Fibroblast of upper back skin (primary cell): ENCODE results near the gene CAPN12.
A peak's percentile ranks its signal among the peaks of the same experiment; 100 is the strongest.
"Not testable (repeated sequence)": the region's sequence is repeated elsewhere in the genome, so short reads cannot be mapped to it uniquely, and the experiment has no call there.

Source experiments
- DNase-seq: peaks from one replicate; pipeline ENCODE4 v3.0.0-alpha.2; 2013

CAPN12 gene

DNA sequence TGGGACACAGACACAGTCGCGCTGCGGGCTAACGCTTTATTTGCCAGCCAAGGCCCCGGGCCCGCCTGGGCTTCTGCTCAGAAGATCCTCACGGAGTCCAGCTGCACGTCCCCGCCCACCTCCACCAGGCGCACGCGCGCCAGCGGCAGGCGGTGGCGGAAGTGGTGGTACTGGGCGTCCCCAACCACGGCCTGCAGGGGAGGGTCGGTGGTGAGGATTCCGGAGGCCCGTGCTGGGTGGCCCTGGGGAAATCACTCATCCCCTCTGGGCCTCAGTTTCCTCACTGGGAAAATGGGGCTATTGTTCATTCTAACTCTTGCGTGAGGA, 26.6 kb upstream of the CAPN12 start:
- not testable (repeated sequence) for DNase-seq

DNA sequence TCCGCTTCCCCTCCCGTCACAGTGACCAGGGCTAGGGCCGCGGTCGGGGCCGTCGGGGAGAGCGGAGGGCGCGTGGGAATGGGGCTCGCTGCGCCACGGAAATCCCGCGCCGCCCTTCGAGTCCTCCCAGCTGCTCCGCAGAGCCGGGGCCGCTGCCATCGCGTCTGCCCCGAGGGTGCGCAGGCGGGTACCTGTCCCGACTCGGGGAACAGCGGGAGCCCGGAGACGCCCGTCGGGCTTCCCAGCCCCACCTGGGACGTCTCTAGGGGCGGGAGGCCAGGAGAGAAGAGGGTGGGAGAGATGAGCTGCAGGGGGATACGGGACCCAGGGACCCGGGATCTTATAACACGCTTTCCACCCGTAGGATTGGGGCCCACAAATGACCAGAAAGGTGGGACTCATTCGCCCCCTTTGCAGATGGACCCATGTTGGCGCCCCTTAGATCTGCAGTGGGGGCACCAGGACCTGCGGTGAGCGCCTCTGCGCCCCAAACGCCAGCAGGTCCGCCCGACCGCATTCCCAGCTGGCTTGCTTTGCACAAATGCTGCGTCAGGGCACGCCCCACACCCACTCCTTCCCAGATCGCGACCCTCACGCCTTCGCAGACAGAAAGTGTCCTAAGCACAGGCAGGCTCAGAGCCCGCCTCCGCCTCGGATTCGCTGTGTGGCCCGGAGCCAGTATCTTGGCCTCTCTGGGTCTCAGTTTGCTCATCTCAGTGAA, 26.1 kb upstream of the CAPN12 start:
- DNase-seq, result not testable (repeated sequence)

DNA sequence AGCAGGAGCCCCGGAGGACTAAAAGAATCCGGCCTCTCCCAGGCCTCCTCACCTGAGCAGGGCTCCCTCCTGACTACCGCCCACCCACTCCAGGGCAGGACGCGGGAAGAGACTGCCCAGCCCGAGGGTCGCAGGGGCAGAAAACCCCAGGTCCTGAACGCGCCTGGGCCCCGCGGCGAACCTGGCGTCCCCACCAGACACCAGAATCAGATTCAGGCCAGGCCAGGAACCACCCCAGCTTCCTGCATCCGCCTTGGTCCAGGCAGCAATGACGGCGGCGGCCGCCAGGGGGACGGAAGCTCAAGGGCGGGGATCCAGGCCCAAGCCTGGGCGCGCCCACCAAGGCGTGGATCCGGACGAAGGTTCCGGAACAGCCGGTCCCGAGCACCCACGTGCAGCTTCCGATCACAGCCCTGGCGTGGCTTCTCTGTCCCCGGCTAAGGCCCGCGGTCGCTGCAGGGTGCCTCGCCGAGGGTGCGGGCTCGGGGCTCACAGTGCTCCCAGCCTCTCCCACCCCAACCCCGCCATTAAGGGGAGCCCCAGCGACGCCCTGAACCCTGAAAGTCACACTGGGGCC, 25.4 kb upstream of the CAPN12 start:
- peak; percentile 61 for DNase-seq

DNA sequence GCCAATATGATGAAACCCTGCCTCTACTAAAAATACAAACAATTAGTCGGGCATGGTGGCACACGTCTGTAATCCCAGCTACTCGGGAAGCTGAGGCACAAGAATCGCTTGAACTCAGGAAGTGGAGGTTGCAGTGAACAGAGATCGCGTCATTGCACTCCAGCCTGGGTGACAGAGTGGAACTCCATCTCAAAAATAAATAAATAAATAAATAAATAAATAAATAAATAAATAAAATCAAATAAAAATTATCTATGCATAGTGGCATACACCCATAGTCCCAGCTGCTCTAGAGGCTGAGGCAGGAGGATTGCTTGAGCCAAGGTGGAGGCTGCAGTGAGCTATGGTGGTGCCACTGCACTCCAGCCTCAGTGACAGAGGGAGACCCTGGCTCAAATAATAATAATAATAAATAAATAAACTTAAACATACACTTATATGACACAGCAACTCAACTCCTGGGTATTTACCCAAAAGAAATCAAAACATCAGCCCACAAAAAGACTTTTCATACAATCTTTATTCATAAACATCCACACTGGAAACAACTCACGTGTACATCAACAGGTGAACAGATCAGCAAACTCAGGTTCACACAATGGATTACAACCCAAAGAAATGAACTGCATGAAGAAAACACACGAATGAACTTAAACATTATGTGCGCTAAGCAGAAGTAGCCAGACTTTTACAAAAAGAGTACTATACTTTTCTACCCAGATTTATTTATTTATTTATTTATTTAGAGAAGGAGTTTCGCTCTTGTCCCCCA, 22.2 kb upstream of the CAPN12 start:
- no peak for DNase-seq

DNA sequence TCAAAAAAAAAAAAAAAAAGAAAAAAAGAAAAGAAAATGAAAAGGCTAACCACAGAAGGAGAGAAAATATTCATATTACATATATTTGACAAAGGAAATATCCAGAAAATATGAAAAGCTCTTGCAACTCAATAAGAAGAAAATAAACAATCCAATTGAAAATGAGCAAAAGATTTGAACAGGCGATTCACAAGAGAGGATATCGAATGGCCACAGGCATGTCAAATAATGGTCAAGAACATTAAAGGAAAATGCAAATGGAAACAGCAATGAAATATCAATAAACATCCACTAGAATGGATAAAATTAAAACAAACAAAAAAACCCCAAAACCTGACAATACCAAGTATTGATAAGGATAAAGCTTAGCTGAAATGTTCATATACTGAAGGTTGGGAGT, 20.9 kb upstream of the CAPN12 start:
- DNase-seq, result no peak

DNA sequence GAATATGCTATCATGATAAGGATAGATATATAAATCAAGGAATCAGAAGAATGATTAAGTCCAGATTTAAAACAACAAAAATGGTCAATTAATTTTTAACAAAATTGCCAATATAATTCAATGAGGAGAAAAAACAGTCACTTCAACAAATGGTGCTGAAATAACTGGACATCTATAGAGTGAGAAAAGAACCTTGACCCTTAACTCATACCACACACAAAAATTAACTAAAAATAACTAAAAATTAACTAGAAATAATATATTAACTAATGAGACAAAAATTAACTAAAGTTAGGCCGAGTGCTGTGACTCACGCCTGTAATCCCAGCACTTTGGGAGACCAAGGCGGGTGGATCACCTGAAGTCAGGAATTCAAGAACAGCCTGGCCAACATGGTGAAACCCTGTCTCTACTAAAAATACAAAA, 19.5 kb upstream of the CAPN12 start:
- DNase-seq, result no peak

DNA sequence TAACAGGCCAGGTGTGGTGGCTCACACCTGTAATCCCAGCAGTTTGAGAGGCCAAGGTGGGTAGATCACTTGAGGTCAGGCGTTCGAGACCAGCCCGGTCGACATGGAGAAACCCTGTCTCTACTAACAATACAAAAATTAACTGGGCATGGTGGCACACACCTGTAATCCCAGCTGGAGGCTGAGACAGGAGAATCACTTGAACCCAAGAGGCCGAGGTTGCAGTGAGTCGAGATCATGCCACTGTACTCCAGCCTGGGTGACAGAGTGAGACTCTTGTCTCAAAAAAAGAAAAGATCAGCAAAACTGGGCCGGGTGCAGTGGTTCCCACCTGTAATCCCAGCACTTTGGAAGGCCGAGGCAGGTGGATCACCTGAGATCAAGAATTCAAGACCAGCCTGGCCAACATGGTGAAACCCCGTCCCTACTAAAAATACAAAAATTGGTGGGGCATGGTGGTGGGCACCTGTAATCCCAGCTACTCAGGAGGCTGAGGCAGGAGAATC, 17.7 kb upstream of the CAPN12 start:
- DNase-seq, result not testable (repeated sequence)

DNA sequence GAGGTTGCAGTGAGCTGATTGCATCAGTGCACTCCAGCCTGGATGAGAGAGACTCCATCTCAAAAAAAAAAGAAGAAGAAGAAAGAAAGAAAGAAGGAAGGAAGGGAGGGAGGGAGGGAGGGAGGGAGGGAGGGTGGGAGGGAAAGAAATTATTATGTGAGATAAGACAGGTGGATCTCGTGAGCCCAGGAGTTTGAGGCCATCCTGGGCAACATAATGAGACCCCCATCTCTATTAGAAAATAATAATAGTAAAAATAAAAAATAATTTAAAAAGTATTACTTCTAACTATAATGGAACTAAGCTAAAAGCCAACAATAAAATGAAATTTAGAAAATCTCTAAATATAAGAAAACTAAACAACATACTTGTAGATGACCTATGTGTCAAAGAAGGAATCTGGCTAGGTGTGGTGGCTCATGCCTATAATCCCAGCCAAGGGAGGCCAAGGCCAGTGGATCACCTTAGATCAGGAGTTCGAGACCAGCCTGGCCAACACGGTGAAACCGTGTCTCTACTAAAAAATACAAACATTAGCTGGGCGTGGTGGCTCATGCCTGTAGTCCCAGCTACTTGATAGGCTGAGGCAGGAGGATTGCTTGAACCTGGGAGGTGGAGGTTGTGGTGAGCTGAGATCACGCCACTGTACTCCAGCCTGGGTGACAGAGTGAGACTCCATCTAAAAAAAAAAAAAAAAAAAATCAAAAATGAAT, 16.7 kb upstream of the CAPN12 start:
- DNase-seq, result not testable (repeated sequence)

DNA sequence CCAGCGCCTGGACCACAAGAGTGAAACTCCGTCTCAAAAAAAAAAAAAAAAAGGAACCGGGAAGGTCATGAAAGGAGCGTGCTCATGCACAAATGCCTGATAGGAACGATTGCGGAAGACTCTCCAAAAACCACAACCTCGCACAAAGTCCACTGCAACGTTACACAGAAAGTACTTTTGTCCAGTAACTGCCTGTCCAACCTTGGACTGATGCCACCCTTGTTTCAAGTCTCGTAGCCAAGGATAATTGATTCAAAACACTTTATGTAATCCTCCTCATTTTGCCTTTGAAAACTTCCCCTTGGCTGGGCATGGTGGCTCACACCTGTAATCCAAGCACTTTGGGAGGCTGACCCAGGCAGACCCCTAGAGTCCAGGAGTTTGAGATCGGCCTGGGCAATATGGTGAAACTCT, 15.3 kb upstream of the CAPN12 start:
- no peak for DNase-seq

DNA sequence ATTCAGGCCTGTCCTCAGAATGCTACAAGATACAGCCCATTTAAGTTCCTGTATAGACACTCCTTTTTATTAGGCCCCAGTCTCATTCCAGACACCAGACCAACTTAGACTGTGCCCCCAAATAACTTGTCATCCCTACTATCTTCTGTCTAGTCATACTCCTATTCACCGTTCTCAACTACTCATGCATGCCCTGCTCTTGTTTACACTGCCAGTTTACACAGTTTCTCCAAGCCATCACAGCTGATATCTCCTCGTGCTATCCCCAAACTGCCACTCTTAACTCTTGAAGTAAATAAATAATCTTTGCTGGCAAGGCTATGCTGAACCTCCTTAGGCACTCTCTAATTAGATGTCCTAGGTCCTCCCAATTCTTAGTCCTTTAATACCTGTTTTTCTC, 9.9 kb upstream of the CAPN12 start:
- not testable (repeated sequence) for DNase-seq

DNA sequence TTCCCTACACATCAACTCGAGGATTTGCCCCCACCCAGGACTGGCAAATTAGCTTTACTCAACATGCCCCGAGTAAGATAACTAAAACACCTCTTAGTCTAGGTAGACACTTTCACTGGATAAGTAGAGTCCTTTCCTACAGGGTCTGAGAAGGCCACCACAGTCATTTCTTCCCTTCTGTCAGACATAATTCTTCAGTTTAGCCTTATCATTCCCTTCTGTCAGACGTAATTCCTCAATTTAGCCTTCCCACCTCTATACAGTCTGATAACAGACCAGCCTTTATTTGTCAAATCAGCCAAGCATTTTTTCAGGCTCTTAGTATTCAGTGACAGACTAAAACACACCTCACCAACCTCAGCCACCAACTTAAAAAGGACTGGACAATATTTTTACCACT, 9.5 kb upstream of the CAPN12 start:
- not testable (repeated sequence) for DNase-seq

DNA sequence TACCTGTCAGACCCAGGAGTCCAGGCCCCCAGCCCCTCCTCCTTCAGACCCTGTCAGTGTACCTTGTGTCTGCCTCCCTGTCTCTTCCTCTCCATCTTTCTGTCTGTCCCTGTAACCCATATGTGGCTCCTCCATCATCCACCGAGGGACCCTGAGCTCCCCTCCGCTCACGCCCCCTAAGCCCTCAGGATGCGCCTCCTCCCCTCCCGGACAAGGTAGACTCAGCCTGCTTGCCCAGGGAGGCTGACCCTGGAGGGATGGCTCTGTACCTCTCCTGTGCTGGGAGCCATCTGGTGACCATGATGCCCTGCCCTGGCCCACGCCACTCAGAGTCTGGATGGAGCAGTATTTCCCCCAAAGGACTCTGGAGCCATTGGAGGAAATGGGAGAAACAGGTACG, 1.0 kb upstream of the CAPN12 start:
- no peak for DNase-seq

DNA sequence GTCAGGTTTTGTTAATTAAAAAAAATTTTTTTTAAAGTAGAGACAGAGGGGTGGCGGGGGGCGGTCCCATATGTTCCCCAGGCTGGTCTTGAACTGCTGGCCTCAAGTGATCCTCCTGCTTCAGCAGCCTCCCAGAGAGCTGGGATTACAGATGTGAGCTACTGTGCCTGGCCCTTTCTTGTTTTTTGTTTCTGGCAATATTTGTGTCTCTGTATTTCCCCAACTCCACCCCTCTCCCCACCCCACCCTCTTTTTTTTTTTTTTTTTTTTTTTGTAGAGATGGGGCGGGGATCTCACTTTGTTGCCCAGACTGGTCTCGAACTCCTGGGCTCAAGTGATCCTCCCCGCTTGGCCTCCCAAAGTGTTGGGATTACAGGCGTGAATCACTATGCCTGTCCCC, 600 bp upstream of the CAPN12 start:
- no peak for DNase-seq

DNA sequence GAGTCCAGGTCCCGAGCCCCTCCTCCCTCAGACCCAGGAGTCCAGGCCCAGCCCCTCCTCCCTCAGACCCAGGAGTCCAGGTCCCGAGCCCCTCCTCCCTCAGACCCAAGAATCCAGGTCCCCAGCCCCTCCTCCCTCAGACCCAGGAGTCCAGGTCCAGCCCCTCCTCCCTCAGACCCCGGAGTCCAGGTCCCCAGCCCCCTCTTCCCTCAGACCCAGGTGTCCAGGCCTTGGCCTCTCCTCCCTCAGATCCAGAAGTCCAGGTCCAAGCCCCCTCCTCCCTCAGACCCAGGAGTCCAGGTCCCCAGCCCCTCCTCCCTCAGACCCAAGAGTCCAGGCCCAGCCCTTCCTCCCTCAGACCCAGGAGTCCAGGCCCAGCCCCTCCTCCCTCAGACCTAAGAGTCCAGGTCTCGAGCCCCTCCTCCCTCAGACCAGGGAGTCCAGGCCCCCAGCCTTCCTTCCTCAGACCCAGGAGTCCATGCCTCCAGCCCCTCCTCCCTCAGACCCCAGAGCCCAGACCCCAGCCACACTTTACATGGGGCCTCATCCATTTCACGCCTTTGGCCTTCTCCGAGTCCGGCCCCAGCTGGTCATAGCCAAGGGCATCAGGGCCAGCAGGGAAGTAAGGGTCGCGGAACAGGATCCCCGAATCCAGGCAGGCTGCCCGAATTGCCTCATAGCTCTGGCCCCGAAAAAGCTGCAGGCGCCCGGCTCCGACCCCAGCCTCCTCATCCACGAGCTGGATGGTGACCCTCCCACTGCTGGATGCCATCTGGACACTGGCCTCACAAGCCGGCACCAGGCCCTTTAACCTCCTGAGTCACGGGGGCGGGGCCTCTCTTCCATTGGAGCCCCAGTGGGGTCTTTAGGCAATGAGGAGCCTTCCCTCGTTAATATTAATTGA, 628 bp downstream of the CAPN12 start:
- no peak for DNase-seq

DNA sequence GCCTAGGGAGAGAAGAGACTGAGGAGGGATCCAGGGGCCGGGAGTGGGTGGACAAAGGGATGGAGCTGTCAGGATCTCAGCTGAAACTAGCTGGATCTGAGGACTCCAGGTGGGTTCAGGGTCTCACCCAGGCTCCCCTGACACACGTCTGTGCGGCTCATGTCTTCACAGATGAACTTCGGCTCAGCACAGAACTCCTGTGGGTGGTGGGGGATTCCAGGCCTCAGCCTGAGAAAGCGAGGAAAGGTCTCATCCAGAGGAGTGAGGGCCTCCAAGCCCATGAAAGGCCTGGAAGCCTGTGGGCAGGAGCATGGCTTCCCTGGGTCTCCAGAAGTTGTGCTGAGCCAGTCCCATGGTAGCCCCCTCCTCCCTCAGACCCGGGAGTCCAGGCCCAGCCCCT, 1.4 kb downstream of the CAPN12 start:
- DNase-seq, result no peak

DNA sequence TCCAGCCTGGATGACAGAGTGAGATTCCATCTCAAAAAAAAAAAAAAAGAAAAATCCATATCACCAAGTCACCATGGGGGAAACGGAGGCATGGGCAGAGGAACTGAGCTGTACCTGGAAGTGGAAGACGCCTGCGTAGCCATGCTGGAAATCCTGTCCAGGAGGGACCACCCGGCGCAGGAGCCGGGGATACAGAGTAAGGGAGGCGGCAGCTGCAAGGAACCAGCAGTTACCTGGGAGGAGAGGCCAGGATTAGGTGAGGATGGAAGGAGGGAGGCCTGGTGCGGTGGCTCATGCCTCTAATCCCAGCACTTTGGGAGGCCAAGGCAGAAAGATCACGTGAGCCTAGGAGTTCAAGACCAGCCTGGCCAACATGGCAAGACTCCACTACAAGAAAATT, 2.0 kb downstream of the CAPN12 start:
- no peak for DNase-seq

DNA sequence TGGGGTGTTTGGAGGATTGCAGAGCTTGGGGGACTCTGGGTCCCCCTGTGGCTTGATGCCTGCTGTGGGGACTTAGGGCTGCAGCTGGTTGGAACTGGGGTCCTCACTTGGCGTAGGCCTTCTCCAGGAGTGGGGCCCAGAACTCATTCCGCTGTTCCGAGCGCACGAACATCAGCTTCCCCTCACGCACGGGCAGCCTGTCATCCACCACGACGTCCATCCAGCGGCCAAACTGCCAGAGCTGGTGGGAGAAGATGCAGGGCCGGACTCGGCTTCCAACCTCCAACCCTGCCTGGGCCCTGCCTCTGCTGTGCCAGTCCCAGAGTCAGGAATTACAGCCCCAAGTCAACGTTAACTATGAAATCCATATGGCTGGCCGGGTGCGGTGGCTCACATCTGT, 2.6 kb downstream of the CAPN12 start:
- DNase-seq, result no peak

DNA sequence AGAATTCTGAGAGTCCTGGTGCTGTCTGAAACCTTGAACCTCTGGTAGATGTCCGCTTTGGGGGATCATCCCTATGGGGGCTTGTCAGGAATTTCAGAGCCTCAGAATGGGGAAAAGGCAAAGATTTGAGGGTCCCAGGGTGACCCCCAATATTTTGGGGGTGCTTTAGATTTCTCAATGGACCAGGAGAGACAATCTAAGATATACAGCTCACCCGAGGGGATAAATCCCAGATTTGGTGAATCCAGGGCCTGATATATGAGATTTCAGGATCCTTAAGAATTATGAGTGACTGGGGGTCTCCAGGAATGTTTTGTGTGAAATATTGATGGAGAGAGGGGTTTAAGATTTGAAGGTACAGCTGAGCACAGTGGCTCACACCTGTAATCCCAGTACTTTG, 3.3 kb downstream of the CAPN12 start:
- DNase-seq, result no peak

DNA sequence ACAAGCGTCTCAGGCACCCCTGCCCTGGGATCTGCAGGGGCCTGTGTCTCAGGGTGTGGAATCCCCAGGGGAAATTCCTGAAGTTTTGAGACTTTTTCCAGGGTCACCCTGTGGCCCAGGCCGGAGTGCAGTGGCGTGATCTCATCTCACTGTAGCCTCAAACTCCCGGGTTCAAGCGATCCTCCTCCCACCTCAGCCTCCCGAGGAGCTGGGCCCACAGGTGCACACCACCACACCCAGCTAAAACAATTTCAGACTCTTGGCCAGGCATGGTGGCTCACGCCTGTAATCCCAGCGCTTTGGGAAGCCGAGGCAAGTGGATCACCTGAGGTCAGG, 4.0 kb downstream of the CAPN12 start:
- DNase-seq, result no peak

DNA sequence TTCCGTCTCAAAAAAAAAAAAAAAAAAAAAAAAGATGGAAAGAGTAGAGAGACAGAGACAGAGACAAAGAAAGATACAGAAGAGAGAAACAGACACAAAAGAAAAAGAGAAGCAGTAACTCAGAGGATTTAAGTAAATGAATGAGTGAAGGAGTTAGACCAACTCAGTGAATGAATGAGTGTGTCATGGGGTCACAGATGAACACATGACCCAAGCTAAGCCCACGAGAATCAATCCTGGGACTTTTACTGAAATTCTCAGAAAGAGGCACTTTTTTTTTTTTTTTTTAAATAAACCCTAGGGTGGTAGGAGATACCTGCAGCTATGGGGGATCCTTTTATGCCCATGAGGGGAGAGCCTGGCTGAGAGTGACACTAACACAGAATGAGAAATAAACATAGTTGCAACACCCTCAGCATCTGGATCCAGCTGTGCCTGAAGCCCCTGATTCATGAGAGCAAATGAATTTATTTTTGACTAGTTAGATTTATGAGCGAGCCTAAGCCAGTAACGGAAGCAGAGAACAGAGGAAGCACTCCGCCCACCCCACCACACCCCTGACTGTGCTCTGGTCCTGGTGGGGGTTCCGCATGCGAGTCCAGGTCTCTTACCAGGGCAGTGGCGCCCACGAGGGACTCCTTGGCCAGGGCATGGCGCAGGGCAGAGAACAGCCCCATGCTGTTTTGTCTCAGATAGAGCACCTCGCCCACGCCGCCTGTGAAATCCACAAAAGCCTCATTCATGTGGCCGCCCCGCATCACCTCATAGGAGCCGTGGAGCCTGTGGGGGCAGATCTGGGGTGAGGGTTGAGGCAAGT, 4.6 kb downstream of the CAPN12 start:
- DNase-seq, result no peak

DNA sequence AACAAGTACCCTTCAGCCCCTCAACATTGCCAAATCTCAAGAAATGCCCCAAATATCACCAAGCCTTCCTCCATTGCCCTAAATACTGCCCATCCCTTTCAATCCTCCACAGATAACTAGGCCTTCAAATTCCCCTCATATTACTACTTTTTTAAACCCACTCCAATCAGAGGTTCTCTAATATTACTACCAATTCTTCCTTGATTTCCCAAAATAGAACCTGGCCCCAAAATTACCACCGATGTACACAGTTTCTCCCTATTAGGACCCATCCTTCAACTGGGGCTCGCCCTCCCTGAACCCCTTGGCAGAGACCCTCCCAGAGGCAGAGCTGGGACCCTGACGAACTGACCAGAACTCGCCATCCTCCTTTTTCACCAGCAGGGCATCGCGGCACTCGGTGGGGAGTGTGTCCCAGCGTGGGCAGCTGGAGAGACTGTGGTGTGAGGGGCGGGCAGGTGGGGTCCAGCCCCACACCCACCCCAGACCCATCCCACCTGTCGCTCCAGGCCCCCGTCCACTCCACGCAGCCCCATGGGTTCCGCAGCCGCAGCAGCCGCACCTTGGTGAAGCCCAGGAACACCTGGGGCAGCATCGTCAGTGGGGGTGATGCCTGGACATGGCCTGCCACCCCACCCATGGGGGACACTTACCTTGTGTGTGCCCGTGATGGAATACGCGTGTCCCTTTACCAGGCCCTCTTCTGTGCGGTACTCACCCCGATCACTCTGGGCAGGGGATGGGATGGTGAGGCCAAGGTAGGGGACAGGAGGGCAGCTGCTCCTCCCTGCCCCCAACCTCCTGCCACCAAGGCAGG, 6.1 kb downstream of the CAPN12 start:
- no peak for DNase-seq
